Neural progenitor cell (in vitro differentiated cells): ENCODE data around the gene PRSS53.

Experiments used
- EZH2 ChIP-seq: fragments of 200-600 bp; sonication (generic); IDR thresholded peaks from 2 replicates; pipeline ENCODE4 v1.6.1; 2017; ENCODE audit warnings: antibody characterized with exemption, mild to moderate bottlenecking, moderate library complexity
- EZH2phosphoT487 ChIP-seq: fragments of 200-600 bp; sonication (generic); IDR thresholded peaks from 2 replicates; pipeline ENCODE4 v1.6.1; 2017; ENCODE audit warnings: antibody characterized with exemption
- TF ChIP-seq, protein P1 (sequence below): fragments of 200-600 bp; sonication (generic); IDR thresholded peaks from 2 replicates; pipeline ENCODE4 v1.5.1; 2017; ENCODE audit warnings: antibody characterized with exemption, mild to moderate bottlenecking

DNA sequence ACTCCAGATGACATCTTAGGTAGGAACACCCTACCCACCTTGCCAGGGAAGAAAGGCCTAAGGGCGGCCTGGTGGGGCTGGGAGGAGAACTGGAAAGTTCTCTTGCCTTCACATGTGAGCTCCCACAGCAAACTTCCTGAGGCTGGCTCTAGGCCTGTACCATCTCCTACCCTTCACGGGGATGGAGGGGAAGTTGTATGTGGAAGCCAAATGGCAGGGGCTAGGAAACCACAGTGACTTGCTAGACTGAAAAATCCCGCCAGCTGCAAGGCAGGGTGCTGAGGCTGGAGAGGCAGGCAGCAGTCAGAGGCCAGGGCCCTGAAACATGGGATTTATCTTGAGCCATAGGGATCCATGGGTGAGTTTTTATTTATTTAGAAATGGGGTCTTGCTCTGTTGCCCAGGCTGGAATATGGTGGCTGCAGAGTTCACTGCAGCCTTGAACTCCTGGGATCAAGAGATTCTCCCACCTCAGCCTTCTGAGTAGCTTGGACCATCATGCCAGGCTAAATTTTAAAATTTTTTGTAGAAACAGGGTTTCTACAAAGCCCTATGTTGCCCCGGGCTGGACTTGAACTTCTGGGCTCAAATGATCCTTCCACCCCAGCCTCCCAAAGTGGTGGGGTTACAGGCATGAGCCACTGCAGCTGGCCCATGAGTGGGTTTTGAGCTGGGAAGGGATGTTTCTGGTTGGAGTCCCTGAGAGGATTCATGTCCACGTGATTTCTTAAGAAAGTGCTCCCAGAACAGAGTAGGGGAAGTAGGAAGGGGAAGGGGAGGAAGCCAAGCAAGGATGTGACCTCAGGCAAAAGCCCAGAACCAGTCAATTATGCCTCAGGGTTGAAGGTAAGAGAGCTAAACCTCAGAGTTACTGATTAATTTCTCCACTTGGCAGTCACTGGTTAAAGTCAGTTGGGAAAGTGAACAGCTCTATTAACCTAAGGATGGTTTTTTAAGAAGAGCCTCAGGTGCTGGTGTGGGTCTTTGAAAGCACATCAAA lies 24.7 kb upstream of the PRSS53 start:
- TF ChIP-seq, protein P1, sequence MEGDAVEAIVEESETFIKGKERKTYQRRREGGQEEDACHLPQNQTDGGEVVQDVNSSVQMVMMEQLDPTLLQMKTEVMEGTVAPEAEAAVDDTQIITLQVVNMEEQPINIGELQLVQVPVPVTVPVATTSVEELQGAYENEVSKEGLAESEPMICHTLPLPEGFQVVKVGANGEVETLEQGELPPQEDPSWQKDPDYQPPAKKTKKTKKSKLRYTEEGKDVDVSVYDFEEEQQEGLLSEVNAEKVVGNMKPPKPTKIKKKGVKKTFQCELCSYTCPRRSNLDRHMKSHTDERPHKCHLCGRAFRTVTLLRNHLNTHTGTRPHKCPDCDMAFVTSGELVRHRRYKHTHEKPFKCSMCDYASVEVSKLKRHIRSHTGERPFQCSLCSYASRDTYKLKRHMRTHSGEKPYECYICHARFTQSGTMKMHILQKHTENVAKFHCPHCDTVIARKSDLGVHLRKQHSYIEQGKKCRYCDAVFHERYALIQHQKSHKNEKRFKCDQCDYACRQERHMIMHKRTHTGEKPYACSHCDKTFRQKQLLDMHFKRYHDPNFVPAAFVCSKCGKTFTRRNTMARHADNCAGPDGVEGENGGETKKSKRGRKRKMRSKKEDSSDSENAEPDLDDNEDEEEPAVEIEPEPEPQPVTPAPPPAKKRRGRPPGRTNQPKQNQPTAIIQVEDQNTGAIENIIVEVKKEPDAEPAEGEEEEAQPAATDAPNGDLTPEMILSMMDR, result no peak
- no peak for TF ChIP-seq EZH2
- TF ChIP-seq EZH2phosphoT487, result no peak
